Amniotic stem cell (primary cell): ENCODE data around the gene RBM47.
"Not testable (repeated sequence)": the region's sequence is repeated elsewhere in the genome, so short reads cannot be mapped to it uniquely, and the experiment has no call there.

Experiments
- DNase-seq: peaks from one replicate; lab custom pipeline; 2025; lab: John Stamatoyannopoulos, UW

The RBM47 gene

GRCh38 chr4:40562208-40562607, 67.5 kb downstream of the RBM47 start:
- no peak for DNase-seq

GRCh38 chr4:40561543-40562177, 68.0 kb downstream of the RBM47 start:
- not testable (repeated sequence) for DNase-seq

GRCh38 chr4:40559585-40560465, 69.8 kb downstream of the RBM47 start:
- DNase-seq, result no peak

- no peak for DNase-seq
These were observed 71.9 kb downstream of the RBM47 start for GRCh38 chr4:40557736-40558135.

GRCh38 chr4:40555176-40555900, 74.3 kb downstream of the RBM47 start:
- DNase-seq, result no peak

GRCh38 chr4:40554641-40555040, 75.0 kb downstream of the RBM47 start:
- not testable (repeated sequence) for DNase-seq

GRCh38 chr4:40553995-40554394, 75.7 kb downstream of the RBM47 start:
- DNase-seq, result no peak

GRCh38 chr4:40552536-40552935, 77.1 kb downstream of the RBM47 start:
- DNase-seq, result no peak

GRCh38 chr4:40551568-40552136, 78.0 kb downstream of the RBM47 start:
- not testable (repeated sequence) for DNase-seq

GRCh38 chr4:40550948-40551462, 78.7 kb downstream of the RBM47 start:
- DNase-seq, result no peak

GRCh38 chr4:40550196-40550595, 79.5 kb downstream of the RBM47 start:
- DNase-seq, result no peak

- DNase-seq, result no peak
These were observed 81.4 kb downstream of the RBM47 start for GRCh38 chr4:40548256-40548655.

GRCh38 chr4:40547789-40548132, 81.9 kb downstream of the RBM47 start:
- no peak for DNase-seq

GRCh38 chr4:40546969-40547788, 82.5 kb downstream of the RBM47 start:
- DNase-seq, result no peak

- no peak for DNase-seq
These were observed 83.2 kb downstream of the RBM47 start for GRCh38 chr4:40546506-40546905.

GRCh38 chr4:40545487-40545886, 84.2 kb downstream of the RBM47 start:
- DNase-seq, result not testable (repeated sequence)

GRCh38 chr4:40544221-40544620, 85.4 kb downstream of the RBM47 start:
- DNase-seq, result no peak

- DNase-seq, result no peak
These were observed 88.9 kb downstream of the RBM47 start for GRCh38 chr4:40540800-40541199.

- DNase-seq, result no peak
These were observed 93.6 kb downstream of the RBM47 start for GRCh38 chr4:40536032-40536431.

GRCh38 chr4:40531636-40532023, 98.0 kb downstream of the RBM47 start:
- DNase-seq, result no peak

- no peak for DNase-seq
These were observed 98.6 kb downstream of the RBM47 start for GRCh38 chr4:40530961-40531635.
